Hepatocyte (in vitro differentiated cells): ENCODE data around the gene IQCH. TPM values are rescaled to one million over a fixed set of nuclear protein-coding genes. Genes with fewer than 3 reads are reported as not detected.

ENCODE experiments used
- DNase-seq: peaks from one replicate; pipeline ENCODE4 v3.0.0-alpha.2; 2016; ENCODE audit warnings: low spot score
- H2AFZ ChIP-seq: fragments of 200-600 bp; sonication (generic); 2 replicates; pipeline ENCODE4 v1.6.0; 2016; ENCODE audit warnings: antibody characterized with exemption, mild to moderate bottlenecking
- H3K27ac ChIP-seq: fragments of 200-600 bp; sonication (generic); 2 replicates; pipeline ENCODE4 v1.5.1; 2016; ENCODE audit warnings: mild to moderate bottlenecking
- H3K27me3 ChIP-seq: fragments of 200-600 bp; sonication (generic); 2 replicates; pipeline ENCODE4 v1.6.1; 2016
- H3K36me3 ChIP-seq: fragments of 200-600 bp; sonication (generic); replicated peaks from 2 replicates; pipeline ENCODE4 v1.5.1; 2016; ENCODE audit warnings: low read depth; ENCODE audit not compliant: insufficient read depth
- H3K4me1 ChIP-seq: fragments of 200-600 bp; sonication (generic); 2 replicates; pipeline ENCODE4 v1.5.1; 2016; ENCODE audit warnings: mild to moderate bottlenecking, moderate library complexity; ENCODE audit not compliant: insufficient read depth
- H3K4me2 ChIP-seq: fragments of 200-600 bp; sonication (generic); 2 replicates; pipeline ENCODE4 v1.6.0; 2016
- H3K4me3 ChIP-seq: fragments of 200-600 bp; sonication (generic); 2 replicates; pipeline ENCODE4 v1.5.1; 2016; ENCODE audit warnings: mild to moderate bottlenecking
- H3K79me2 ChIP-seq: fragments of 200-600 bp; sonication (generic); 2 replicates; pipeline ENCODE4 v1.6.0; 2017; ENCODE audit warnings: mild to moderate bottlenecking
- H3K9me2 ChIP-seq: fragments of 200-600 bp; sonication (generic); replicated peaks from 2 replicates; pipeline ENCODE4 v1.6.0; 2017; ENCODE audit warnings: mild to moderate bottlenecking; ENCODE audit not compliant: insufficient read depth
- H3K9me3 ChIP-seq: fragments of 200-600 bp; sonication (generic); 2 replicates; pipeline ENCODE4 v1.5.1; 2016; ENCODE audit warnings: low read depth, mild to moderate bottlenecking
- H4K20me1 ChIP-seq: fragments of 200-600 bp; sonication (generic); 2 replicates; pipeline ENCODE4 v1.6.0; 2016; ENCODE audit warnings: mild to moderate bottlenecking; ENCODE audit not compliant: insufficient read depth, poor library complexity, severe bottlenecking
- CTCF ChIP-seq: fragments of 200-600 bp; sonication (generic); IDR thresholded peaks from 2 replicates; pipeline ENCODE4 v1.5.1; 2016; ENCODE audit warnings: antibody characterized with exemption, mild to moderate bottlenecking; ENCODE audit not compliant: poor library complexity
- EZH2 ChIP-seq: fragments of 200-600 bp; sonication (generic); IDR thresholded peaks from 2 replicates; pipeline ENCODE4 v1.6.1; 2016; ENCODE audit warnings: antibody characterized with exemption, mild to moderate bottlenecking, borderline replicate concordance
- EZH2phosphoT487 ChIP-seq: fragments of 200-600 bp; sonication (generic); IDR thresholded peaks from one replicate; pipeline ENCODE4 v1.6.1; 2018; ENCODE audit warnings: antibody characterized with exemption, mild to moderate bottlenecking, low read depth, moderate library complexity; ENCODE audit not compliant: unreplicated experiment, severe bottlenecking
- WGBS: methylation state at CpG from one replicate; pipeline ENCODE4 v1.1.6; 2016; ENCODE audit warnings: low lambda C conversion rate; ENCODE audit errors: missing lambda C conversion rate; 5-methylcytosine and 5-hydroxymethylcytosine counted together
- polyA plus RNA-seq: library from polyadenylated mRNA; unstranded; fragments of >200 nt; fragmentation: Nextera tagmentation; extraction: Ambion mirVana; gene quantifications from 2 replicates; pipeline ENCODE4 v1.2.1, GENCODE V29; 2016
- total RNA-seq: library from RNA; depleted of rRNA; stranded (reverse); fragments of >200 nt; gene quantifications from 2 replicates; pipeline ENCODE4 v1.2.3, GENCODE V29; 2014

Gene IQCH
- total and polyA plus RNA-seq, 2 experiments from 2014 or later = 0.76 to 1.0 TPM

GRCh38 chr15:67515557-67515956, 261.0 kb downstream of the IQCH start:
- Histone ChIP-seq H3K4me3 (no peak overlapping the region), H3K4me2 (no peak overlapping the region), H3K9me2 (no peaks in the 10 kb centered on the region), H3K36me3 (no peaks in the 10 kb centered on the region), H4K20me1 (no peaks in the 10 kb centered on the region), H3K79me2 (no peaks in the 10 kb centered on the region), H3K27ac (no peak overlapping the region), H3K4me1 (no peaks in the 10 kb centered on the region), H3K27me3 (no peaks in the 10 kb centered on the region), H2AFZ (no peak overlapping the region), H3K9me3 (no peaks in the 10 kb centered on the region)
- no peak for DNase-seq
- no peak for TF ChIP-seq EZH2
- no peak for TF ChIP-seq EZH2phosphoT487
- no peak for TF ChIP-seq CTCF
- WGBS = 100% methylated on average over 2 of the region's 2 CpGs

- DNase-seq = no peak
- H3K27ac ChIP-seq = peak overlapping the region; percentile 96
- H3K36me3 ChIP-seq = no peaks in the 10 kb centered on the region
- H2AFZ ChIP-seq = peak overlapping the region; percentile 83
- peaks cover 36% of the 10 kb centered on the region for H3K79me2 ChIP-seq
- H3K9me2 ChIP-seq = no peaks in the 10 kb centered on the region
- H3K4me2 ChIP-seq = peak overlapping the region; percentile 88
- no peaks in the 10 kb centered on the region for H3K27me3 ChIP-seq
- 40% methylated on average over 23 of the region's 24 CpGs for WGBS
- peaks cover 12% of the 10 kb centered on the region for H3K4me1 ChIP-seq
- peaks cover 3% of the 10 kb centered on the region for H4K20me1 ChIP-seq
- peak overlapping the region; percentile 25 for H3K4me3 ChIP-seq
- H3K9me3 ChIP-seq = no peaks in the 10 kb centered on the region
- TF ChIP-seq CTCF (no peak), EZH2 (no peak), EZH2phosphoT487 (no peak)
These were observed 265.9 kb downstream of the IQCH start for GRCh38 chr15:67520321-67521028.

- WGBS = under 1% methylated on average over 53 of the region's 94 CpGs
- Histone ChIP-seq H3K4me1 (peaks cover 12% of the 10 kb centered on the region), H2AFZ (peak within 1 kb of the TSS; percentile 84), H3K27ac (peak within 1 kb of the TSS; percentile 96), H3K27me3 (no peaks in the 10 kb centered on the region), H4K20me1 (peaks cover 3% of the 10 kb centered on the region), H3K4me3 (peak within 1 kb of the TSS; percentile 76), H3K79me2 (peaks cover 44% of the 10 kb centered on the region), H3K9me3 (no peaks in the 10 kb centered on the region), H3K4me2 (peak within 1 kb of the TSS; percentile 88), H3K9me2 (no peaks in the 10 kb centered on the region), H3K36me3 (no peaks in the 10 kb centered on the region)
- no peak for TF ChIP-seq EZH2
- peak; percentile 28 for TF ChIP-seq CTCF
- peak; percentile 94 for DNase-seq
These were observed 266.6 kb downstream of the IQCH start, which contains the start of gene C15orf61 for GRCh38 chr15:67521029-67521782. Gene C15orf61, plus strand, starts transcription at chr15:67521131. Its CDS starts 118 bp downstream, at chr15:67521249.
